Body of pancreas (tissue), 4 donors: ENCODE results near the gene BCKDHB. TPM values are rescaled to one million over a fixed set of nuclear protein-coding genes. Genes with fewer than 3 reads are reported as not detected.

ENCODE experiments used
- ATAC-seq: fragments of 150-250 bp; one replicate; pipeline ENCODE4 v1.9.1; 2016
- DNase-seq, 4 donors: peaks; one replicate each; pipeline ENCODE4 v3.0.0-alpha.2; 2019
- H3K27ac ChIP-seq, 4 donors: fragments of 200-600 bp; sonication (generic); 1 replicate in 3 of 4; 2 replicates in 1 of 4; pipeline versions ENCODE4 v1.5.1 to v1.6.1; 2016 to 2019; ENCODE audit warnings: mild to moderate bottlenecking in 1 of 4, mixed read lengths in 1 of 4, moderate library complexity in 1 of 4
- H3K27me3 ChIP-seq, 2 donors: fragments of 200-600 bp; sonication (generic); one replicate each; pipeline ENCODE4 v1.6.0; 2016; ENCODE audit warnings: mild to moderate bottlenecking in 1 of 2
- H3K36me3 ChIP-seq, 2 donors: fragments of 200-600 bp; sonication (generic); replicated peaks in 1 of 2; 2 replicates each; pipeline ENCODE4 v1.5.1; 2016; ENCODE audit warnings: low read depth in 2 of 2; ENCODE audit not compliant: insufficient read depth in 1 of 2
- H3K4me1 ChIP-seq: fragments of 200-600 bp; sonication (generic); one replicate; pipeline ENCODE4 v1.6.0; 2016
- H3K4me3 ChIP-seq, 2 donors: fragments of 200-600 bp; sonication (generic); 1 replicate in 1 of 2; 2 replicates in 1 of 2; pipeline ENCODE4 v1.5.1; 2016 to 2019
- H3K9me3 ChIP-seq, 3 donors: fragments of 200-600 bp; sonication (generic); 1 replicate in 2 of 3; 2 replicates in 1 of 3; pipeline ENCODE4 v1.5.1; 2016
- CTCF ChIP-seq, 7 experiments: fragments of 450-650 bp in 4 of 7; fragments of 200-600 bp in 3 of 7; sonication (generic) in 3 of 7; IDR thresholded peaks; one replicate each; pipeline ENCODE4 v1.5.1; 2016 to 2019; ENCODE audit warnings: antibody characterized with exemption in 7 of 7
- POLR2A ChIP-seq, 3 donors: fragments of 450-650 bp; IDR thresholded peaks; one replicate each; pipeline ENCODE4 v1.6.1; 2016; ENCODE audit warnings: antibody characterized with exemption in 3 of 3, mild to moderate bottlenecking in 2 of 3
- WGBS, 2 donors: methylation state at CpG; one replicate each; pipeline ENCODE4 v1.1.5; 2017; 5-methylcytosine and 5-hydroxymethylcytosine counted together
- intact Hi-C: fragments of 100-400 bp; cut with DNase I; formaldehyde crosslinking; loops from one replicate; pipeline ENCODE4 v1.15.1; 2023
- total RNA-seq, 2 donors: library from RNA; depleted of rRNA; stranded (reverse); fragments of >200 nt; gene quantifications; one replicate each; pipeline ENCODE4 v1.1.0, GENCODE V29; 2016

Gene BCKDHB
- total RNA-seq, 2 donors from 2014 or later: 11.5 to 14.8 TPM

DNA sequence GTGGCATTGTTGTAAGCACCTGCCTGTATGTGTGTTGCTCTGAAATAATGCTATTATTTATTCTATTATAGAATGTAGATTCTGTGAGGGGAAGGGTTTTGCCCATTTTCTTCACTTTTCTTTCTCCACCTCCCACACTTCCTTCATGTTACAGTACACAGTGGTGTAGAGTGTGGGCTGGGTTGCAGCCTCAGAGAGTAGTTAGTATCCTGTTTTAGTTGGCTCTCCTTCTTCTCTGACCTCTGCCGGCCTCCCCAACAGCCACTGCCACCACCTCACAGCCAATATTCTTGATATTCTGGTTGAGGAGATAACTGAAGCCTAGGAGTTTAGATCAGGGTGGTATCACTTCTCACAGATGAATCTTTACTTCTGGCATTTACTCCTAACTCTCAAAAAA, 143.4 kb downstream of the BCKDHB start:
- H3K4me1 ChIP-seq: no peaks in the 10 kb centered on the region
- H3K36me3 ChIP-seq: no peaks in the 10 kb centered on the region
- WGBS, 2 donors: 77 to 95% methylated on average over 1 of the region's 1 CpG
- H3K27ac ChIP-seq: no peak overlapping the region
- ATAC-seq: no peak
- H3K27me3 ChIP-seq: no peaks in the 10 kb centered on the region
- DNase-seq: no peak
- no peak overlapping the region for H3K4me3 ChIP-seq
- H3K9me3 ChIP-seq: no peaks in the 10 kb centered on the region
- TF ChIP-seq POLR2A (IDR thresholded peaks at IDR 0.05) (no peak), CTCF (IDR thresholded peaks at IDR 0.05) (no peak)
- intact Hi-C loops: no loop called here

GRCh38 chr6:80250391-80250997, 144.0 kb downstream of the BCKDHB start:
- H3K27ac ChIP-seq: no peak overlapping the region
- TF ChIP-seq CTCF (IDR thresholded peaks at IDR 0.05): no peak
- no peak for TF ChIP-seq POLR2A (IDR thresholded peaks at IDR 0.05)
- H3K4me1 ChIP-seq: no peaks in the 10 kb centered on the region
- WGBS, 2 donors: 90 to 91% methylated on average over 3 of the region's 3 CpGs
- ATAC-seq: no peak
- no peak for DNase-seq
- H3K4me3 ChIP-seq: no peak overlapping the region
- H3K27me3 ChIP-seq: no peaks in the 10 kb centered on the region
- intact Hi-C loops: no loop called here
- H3K9me3 ChIP-seq: no peaks in the 10 kb centered on the region
- H3K36me3 ChIP-seq: no peaks in the 10 kb centered on the region

DNA sequence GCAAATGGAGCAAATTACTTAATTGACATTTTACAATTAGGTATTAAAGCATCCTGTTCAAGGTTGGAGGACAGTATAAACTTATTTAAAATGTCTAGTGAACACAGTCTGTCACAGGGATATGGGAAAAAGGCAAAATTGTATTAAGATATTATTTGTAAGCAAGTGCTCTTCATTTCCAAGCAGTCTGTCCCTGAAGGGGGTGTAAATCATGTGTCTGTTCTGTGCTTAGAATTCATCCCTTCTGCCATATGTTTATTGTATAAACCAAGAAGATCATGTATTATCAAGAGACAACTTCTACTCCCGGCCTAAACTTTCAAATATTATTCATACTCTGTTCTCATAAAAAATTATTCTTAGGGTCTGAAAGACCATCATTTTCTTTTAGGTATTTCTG, 144.8 kb downstream of the BCKDHB start:
- H3K36me3 ChIP-seq: no peaks in the 10 kb centered on the region
- DNase-seq (no peak), ATAC-seq (no peak)
- no peak for TF ChIP-seq CTCF (IDR thresholded peaks at IDR 0.05)
- no peaks in the 10 kb centered on the region for H3K4me1 ChIP-seq
- no peak overlapping the region for H3K4me3 ChIP-seq
- 88 to 97% methylated on average over 1 of the region's 1 CpG for WGBS, 2 donors
- H3K9me3 ChIP-seq: no peaks in the 10 kb centered on the region
- intact Hi-C loops: no loop called here
- H3K27ac ChIP-seq: no peak overlapping the region
- H3K27me3 ChIP-seq: no peaks in the 10 kb centered on the region

DNA sequence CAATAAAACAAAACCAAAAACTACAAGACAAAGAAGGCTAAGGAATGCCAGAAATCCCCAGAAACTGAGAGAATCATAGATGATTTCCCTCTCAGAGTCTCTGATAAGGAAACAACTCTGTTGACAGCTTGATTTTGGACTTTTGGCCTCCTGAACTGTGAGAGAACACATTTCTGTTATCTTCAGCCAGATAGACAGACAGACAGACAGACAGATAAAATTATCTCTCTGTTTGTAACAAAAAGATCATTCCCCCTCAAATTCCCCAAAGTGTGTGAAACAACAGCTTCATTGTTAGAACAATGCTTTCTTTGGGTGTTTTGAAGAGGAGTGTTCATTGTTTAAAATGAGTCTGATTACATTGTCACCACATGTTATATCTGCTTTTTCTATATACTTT, 148.2 kb downstream of the BCKDHB start:
- H3K4me3 ChIP-seq: no peak overlapping the region
- intact Hi-C loops: no loop called here
- no peaks in the 10 kb centered on the region for H3K4me1 ChIP-seq
- no peaks in the 10 kb centered on the region for H3K36me3 ChIP-seq
- TF ChIP-seq POLR2A (IDR thresholded peaks at IDR 0.05): no peak
- H3K9me3 ChIP-seq: no peaks in the 10 kb centered on the region
- no peaks in the 10 kb centered on the region for H3K27me3 ChIP-seq
- DNase-seq: no peak
- no peak overlapping the region for H3K27ac ChIP-seq
- ATAC-seq: no peak

GRCh38 chr6:80256691-80257090, 150.2 kb downstream of the BCKDHB start:
- ATAC-seq (no peak), DNase-seq (no peak)
- intact Hi-C loops: no loop called here
- H3K36me3 ChIP-seq: no peaks in the 10 kb centered on the region
- no peak overlapping the region for H3K4me3 ChIP-seq
- no peak overlapping the region for H3K27ac ChIP-seq
- H3K9me3 ChIP-seq: no peaks in the 10 kb centered on the region
- TF ChIP-seq POLR2A (IDR thresholded peaks at IDR 0.05) (no peak), CTCF (IDR thresholded peaks at IDR 0.05) (no peak)
- H3K27me3 ChIP-seq: no peaks in the 10 kb centered on the region
- H3K4me1 ChIP-seq: no peaks in the 10 kb centered on the region
